Adrenal gland (tissue), 5 donors: ENCODE data around the gene CIBAR2.

Source experiments
- POLR2A ChIP-seq, 2 donors: fragments of 450-650 bp; IDR thresholded peaks; one replicate each; pipeline ENCODE4 v1.6.1; 2017; ENCODE audit warnings: antibody characterized with exemption in 2 of 2, mild to moderate bottlenecking in 2 of 2, moderate library complexity in 1 of 2
- TF ChIP-seq, protein P1 (sequence below), 6 experiments: fragments of 450-650 bp in 4 of 6; fragments of 200-600 bp in 2 of 6; sonication (generic) in 1 of 6; IDR thresholded peaks; 1 replicate in 5 of 6; 2 replicates in 1 of 6; pipeline versions ENCODE4 v1.5.1 to v1.8.0; 2016 to 2021; ENCODE audit warnings: antibody characterized with exemption in 6 of 6, mild to moderate bottlenecking in 2 of 6, moderate library complexity in 1 of 6
- donor health status: DM: no; HTN: no; CAD: no.

DNA sequence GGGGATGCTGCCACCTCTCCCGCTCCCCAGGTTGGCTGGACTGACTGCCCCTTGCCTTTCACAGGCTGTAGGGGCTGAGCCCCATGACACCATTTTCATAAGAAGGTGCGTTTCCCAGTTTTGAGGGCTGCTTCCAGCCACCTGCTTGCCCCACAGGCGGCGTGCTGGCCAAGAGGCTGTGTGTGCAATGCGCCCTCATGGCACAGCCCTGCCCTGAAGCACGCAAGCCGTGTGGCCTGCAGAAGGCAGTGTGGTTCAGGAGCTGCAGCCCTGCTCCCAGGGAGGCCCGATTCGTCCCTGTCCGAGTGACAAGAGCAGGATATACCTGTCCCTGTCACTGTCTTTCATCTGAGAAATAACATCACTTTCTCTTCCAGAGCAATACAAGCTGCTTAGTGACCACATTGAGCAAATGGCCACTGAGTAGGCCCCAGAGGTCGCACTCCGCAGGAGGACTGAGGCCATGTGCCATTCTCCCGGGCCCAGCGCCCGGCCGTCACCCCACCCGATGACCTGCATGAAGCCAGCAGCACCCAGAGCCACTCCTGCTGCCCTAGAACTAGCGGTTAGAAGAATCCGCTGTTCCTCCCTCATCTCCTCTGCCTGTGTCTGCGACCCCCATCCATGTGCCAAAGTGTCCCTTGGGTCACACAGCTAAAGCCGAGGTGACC lies 24.2 kb downstream of the CIBAR2 start:
- TF ChIP-seq, protein P1, sequence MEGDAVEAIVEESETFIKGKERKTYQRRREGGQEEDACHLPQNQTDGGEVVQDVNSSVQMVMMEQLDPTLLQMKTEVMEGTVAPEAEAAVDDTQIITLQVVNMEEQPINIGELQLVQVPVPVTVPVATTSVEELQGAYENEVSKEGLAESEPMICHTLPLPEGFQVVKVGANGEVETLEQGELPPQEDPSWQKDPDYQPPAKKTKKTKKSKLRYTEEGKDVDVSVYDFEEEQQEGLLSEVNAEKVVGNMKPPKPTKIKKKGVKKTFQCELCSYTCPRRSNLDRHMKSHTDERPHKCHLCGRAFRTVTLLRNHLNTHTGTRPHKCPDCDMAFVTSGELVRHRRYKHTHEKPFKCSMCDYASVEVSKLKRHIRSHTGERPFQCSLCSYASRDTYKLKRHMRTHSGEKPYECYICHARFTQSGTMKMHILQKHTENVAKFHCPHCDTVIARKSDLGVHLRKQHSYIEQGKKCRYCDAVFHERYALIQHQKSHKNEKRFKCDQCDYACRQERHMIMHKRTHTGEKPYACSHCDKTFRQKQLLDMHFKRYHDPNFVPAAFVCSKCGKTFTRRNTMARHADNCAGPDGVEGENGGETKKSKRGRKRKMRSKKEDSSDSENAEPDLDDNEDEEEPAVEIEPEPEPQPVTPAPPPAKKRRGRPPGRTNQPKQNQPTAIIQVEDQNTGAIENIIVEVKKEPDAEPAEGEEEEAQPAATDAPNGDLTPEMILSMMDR (IDR thresholded peaks at IDR 0.05), result no peak
- TF ChIP-seq POLR2A (IDR thresholded peaks at IDR 0.05), result no peak
